Vagina (tissue), 2 donors: ENCODE data around the gene POP7.

ENCODE experiments used
- CTCF ChIP-seq, 3 experiments: fragments of 450-650 bp in 2 of 3; fragments of 200-600 bp in 1 of 3; sonication (generic) in 1 of 3; IDR thresholded peaks; one replicate each; pipeline ENCODE4 v1.5.1; 2017 to 2019; ENCODE audit warnings: antibody characterized with exemption in 3 of 3, mild to moderate bottlenecking in 2 of 3, moderate library complexity in 2 of 3
- POLR2A ChIP-seq, 2 donors: fragments of 450-650 bp; IDR thresholded peaks; one replicate each; pipeline ENCODE4 v1.6.1; 2017; ENCODE audit warnings: antibody characterized with exemption in 2 of 2, mild to moderate bottlenecking in 2 of 2, moderate library complexity in 2 of 2

DNA sequence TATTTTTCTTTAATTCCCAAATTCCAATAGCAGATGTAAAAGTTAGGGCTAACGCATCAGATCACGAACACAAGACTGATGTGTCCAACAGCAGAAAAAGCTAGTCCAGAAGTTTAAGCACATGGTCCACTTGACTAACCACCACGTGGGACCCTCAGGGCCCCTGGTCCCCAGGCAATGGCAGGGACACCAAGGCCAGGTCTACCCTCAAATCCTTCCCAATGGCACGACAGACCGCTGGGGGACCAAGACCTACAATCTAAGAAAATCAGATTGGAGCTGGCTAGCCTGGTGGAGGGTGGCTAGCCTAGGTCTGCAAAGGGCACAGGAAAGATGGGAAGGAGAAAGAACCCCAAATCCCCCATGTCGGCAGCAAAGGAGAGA is 13.4 kb upstream of the POP7 start:
- TF ChIP-seq POLR2A (IDR thresholded peaks at IDR 0.05) (no peak), CTCF (IDR thresholded peaks at IDR 0.05) (no peak)
